NB4 (cell line): Measurements from ENCODE around the gene SLX4.

Source experiments
- DNase-seq: peaks from one replicate; pipeline ENCODE4 v3.0.0; 2010; ENCODE audit warnings: low read depth
- H3K4me3 ChIP-seq: one replicate; pipeline ENCODE4 v1.5.1; 2011; ENCODE audit warnings: mild to moderate bottlenecking, low read depth, low read length, moderate library complexity
- CTCF ChIP-seq: IDR thresholded peaks from one replicate; pipeline ENCODE4 v1.5.1; 2012; ENCODE audit warnings: low read depth, low read length
- MAX ChIP-seq: IDR thresholded peaks from 2 replicates; pipeline ENCODE4 v1.6.1; 2011; ENCODE audit warnings: low read depth, low read length
- MYC ChIP-seq: IDR thresholded peaks from 2 replicates; pipeline ENCODE4 v1.6.1; 2011; ENCODE audit warnings: low read depth, low read length
- POLR2A ChIP-seq: IDR thresholded peaks from 2 replicates; pipeline ENCODE4 v1.6.1; 2011; ENCODE audit warnings: mild to moderate bottlenecking; ENCODE audit not compliant: insufficient read length; ENCODE audit errors: extremely low read depth

Gene SLX4

GRCh38 chr16:3534126-3534525, 77.3 kb downstream of the SLX4 start:
- no peak for DNase-seq
- TF ChIP-seq MAX (no peak), MYC (no peak), POLR2A (no peak), CTCF (no peak)

GRCh38 chr16:3532741-3533140, 78.7 kb downstream of the SLX4 start:
- H3K4me3 ChIP-seq = no peak overlapping the region
- TF ChIP-seq POLR2A (no peak), CTCF (no peak), MYC (no peak), MAX (no peak)
- no peak for DNase-seq

More at GRCh38 chr16:3534126-3534525, 77.3 kb downstream of the SLX4 start:
- no peak overlapping the region for H3K4me3 ChIP-seq
